Measurements from ENCODE around the gene FTCD. TPM values are rescaled to one million over a fixed set of nuclear protein-coding genes. Genes with fewer than 3 reads are reported as not detected.

Gene FTCD
- total RNA-seq, 1 donor = 0.36 TPM

DNA sequence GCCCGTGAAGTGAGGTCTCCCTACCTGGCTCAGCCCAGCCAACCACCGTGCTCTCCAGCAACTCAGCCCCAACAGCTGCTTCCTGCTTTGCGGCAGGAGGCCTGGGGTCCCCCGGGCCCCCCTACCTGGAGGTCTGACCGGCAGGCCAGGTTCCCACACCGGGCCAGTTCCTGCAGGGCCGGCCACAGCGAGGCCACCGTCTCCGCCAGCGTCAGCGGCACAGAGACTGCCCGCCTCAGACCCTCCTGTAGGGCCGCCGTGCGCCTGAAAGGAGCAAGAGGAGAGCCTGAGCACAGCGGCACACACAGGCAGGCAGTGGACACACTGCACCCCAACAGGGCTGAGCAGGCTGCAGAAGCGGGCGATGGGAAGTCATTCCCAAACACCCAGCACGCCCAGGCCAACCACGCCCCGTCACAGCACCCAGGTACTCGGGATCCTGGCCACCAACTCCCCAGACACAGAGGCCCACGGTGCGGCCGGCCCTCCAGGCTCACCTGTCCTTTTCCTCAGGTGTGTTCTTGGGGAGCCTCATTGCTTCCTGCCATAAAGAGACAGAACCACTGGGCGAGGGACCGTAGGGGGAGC, 16.9 kb downstream of the FTCD start:
- Histone ChIP-seq H3K27me3 (ENCODE audit: insufficient read depth, low read length) (peaks cover 9% of the 10 kb centered on the region), H3K27ac (ENCODE audit: low read depth, low read length) (no peak overlapping the region), H3K4me2 (ENCODE audit: insufficient read depth, low read length) (no peak overlapping the region), H3K36me3 (ENCODE audit: insufficient read depth, low read length) (no peaks in the 10 kb centered on the region), H3K4me1 (ENCODE audit: insufficient read depth, low read length) (no peaks in the 10 kb centered on the region), H3K79me2 (ENCODE audit: insufficient read depth, low read length) (no peaks in the 10 kb centered on the region), H3K9me3 (ENCODE audit: low read depth, low read length) (no peaks in the 10 kb centered on the region), H4K20me1 (ENCODE audit: insufficient read depth, low read length) (no peaks in the 10 kb centered on the region), H3K4me3 (ENCODE audit: insufficient read depth, low read length) (no peak overlapping the region), H2AFZ (ENCODE audit: low read length) (no peak overlapping the region)
- peak; percentile 84 for DNase-seq (ENCODE audit: insufficient read length, low spot score, missing footprints)
- TF ChIP-seq, protein P1, sequence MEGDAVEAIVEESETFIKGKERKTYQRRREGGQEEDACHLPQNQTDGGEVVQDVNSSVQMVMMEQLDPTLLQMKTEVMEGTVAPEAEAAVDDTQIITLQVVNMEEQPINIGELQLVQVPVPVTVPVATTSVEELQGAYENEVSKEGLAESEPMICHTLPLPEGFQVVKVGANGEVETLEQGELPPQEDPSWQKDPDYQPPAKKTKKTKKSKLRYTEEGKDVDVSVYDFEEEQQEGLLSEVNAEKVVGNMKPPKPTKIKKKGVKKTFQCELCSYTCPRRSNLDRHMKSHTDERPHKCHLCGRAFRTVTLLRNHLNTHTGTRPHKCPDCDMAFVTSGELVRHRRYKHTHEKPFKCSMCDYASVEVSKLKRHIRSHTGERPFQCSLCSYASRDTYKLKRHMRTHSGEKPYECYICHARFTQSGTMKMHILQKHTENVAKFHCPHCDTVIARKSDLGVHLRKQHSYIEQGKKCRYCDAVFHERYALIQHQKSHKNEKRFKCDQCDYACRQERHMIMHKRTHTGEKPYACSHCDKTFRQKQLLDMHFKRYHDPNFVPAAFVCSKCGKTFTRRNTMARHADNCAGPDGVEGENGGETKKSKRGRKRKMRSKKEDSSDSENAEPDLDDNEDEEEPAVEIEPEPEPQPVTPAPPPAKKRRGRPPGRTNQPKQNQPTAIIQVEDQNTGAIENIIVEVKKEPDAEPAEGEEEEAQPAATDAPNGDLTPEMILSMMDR (IDR thresholded peaks at IDR 0.05; ENCODE audit: extremely low read depth, low read depth, low read length) = no peak

DNA sequence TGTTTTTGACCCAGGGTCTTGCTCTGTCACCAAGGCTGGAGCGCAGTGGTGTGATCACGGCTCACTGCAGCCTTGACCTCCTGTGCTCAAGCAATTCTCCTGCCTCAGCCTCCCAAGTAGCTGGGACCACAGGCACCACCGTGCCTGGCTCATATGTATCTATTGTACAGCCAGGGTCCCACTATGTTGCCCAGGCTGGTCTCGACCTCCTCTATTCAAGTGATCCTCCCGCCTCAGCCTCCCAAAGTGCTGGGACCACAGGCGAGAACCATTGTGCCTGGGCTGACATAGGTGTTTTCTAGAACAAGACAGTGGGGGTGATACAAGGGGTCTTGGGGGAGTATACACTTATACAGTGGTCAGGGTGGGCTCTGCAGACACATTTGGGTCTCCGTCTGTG, 17.5 kb downstream of the FTCD start:
- peaks cover 9% of the 10 kb centered on the region for H3K27me3 ChIP-seq (ENCODE audit: insufficient read depth, low read length)
- H4K20me1 ChIP-seq (ENCODE audit: insufficient read depth, low read length) = peaks cover 5% of the 10 kb centered on the region
- TF ChIP-seq, protein P1 (IDR thresholded peaks at IDR 0.05; ENCODE audit: extremely low read depth, low read depth, low read length) = no peak
- H3K36me3 ChIP-seq (ENCODE audit: insufficient read depth, low read length) = no peaks in the 10 kb centered on the region
- DNase-seq (ENCODE audit: insufficient read length, low spot score, missing footprints) = no peak
- H2AFZ ChIP-seq (ENCODE audit: low read length) = no peak overlapping the region
- no peaks in the 10 kb centered on the region for H3K4me1 ChIP-seq (ENCODE audit: insufficient read depth, low read length)
- H3K9me3 ChIP-seq (ENCODE audit: low read depth, low read length) = no peaks in the 10 kb centered on the region
- no peaks in the 10 kb centered on the region for H3K79me2 ChIP-seq (ENCODE audit: insufficient read depth, low read length)
- H3K4me2 ChIP-seq (ENCODE audit: insufficient read depth, low read length) = no peak overlapping the region
- no peak overlapping the region for H3K27ac ChIP-seq (ENCODE audit: low read depth, low read length)
- no peak overlapping the region for H3K4me3 ChIP-seq (ENCODE audit: insufficient read depth, low read length)

DNA sequence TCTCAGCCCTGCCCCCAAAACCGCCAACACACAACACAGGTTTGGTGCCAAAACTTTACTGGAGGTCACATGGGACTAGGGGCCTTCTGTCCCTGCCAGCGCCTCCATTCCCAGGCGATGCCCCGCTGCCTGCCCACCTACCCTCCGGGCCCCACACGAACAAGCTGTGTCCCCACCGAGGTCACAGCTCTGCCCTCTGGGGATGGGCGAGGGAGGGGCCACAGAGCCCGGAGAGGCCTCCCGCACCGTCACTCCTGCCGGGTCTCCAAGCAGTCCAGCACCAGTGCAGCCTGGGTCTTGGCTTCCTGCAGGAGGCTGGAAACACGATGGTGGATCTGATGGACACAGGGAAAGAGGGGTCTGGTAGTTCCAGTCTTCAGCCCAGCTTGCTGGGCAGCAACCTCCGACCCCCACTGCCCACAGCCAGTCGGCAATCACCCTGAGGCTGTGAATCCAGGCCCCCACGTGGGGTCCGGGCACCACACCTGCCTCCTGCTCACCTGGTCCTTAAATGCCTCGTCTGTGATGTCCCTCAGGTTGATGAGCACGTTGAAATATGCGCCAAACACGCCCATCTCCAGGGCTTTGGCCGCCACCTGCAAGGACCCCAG, 18.5 kb downstream of the FTCD start:
- DNase-seq (ENCODE audit: insufficient read length, low spot score, missing footprints) = no peak
- H3K27ac ChIP-seq (ENCODE audit: low read depth, low read length) = no peak overlapping the region
- peaks cover 7% of the 10 kb centered on the region for H4K20me1 ChIP-seq (ENCODE audit: insufficient read depth, low read length)
- no peak overlapping the region for H2AFZ ChIP-seq (ENCODE audit: low read length)
- no peaks in the 10 kb centered on the region for H3K9me3 ChIP-seq (ENCODE audit: low read depth, low read length)
- H3K4me2 ChIP-seq (ENCODE audit: insufficient read depth, low read length) = no peak overlapping the region
- H3K36me3 ChIP-seq (ENCODE audit: insufficient read depth, low read length) = peaks cover 5% of the 10 kb centered on the region
- TF ChIP-seq, protein P1 (IDR thresholded peaks at IDR 0.05; ENCODE audit: extremely low read depth, low read depth, low read length) = no peak
- H3K27me3 ChIP-seq (ENCODE audit: insufficient read depth, low read length) = peaks cover 9% of the 10 kb centered on the region
- H3K4me3 ChIP-seq (ENCODE audit: insufficient read depth, low read length) = no peak overlapping the region
- no peaks in the 10 kb centered on the region for H3K4me1 ChIP-seq (ENCODE audit: insufficient read depth, low read length)
- H3K79me2 ChIP-seq (ENCODE audit: insufficient read depth, low read length) = no peaks in the 10 kb centered on the region

DNA sequence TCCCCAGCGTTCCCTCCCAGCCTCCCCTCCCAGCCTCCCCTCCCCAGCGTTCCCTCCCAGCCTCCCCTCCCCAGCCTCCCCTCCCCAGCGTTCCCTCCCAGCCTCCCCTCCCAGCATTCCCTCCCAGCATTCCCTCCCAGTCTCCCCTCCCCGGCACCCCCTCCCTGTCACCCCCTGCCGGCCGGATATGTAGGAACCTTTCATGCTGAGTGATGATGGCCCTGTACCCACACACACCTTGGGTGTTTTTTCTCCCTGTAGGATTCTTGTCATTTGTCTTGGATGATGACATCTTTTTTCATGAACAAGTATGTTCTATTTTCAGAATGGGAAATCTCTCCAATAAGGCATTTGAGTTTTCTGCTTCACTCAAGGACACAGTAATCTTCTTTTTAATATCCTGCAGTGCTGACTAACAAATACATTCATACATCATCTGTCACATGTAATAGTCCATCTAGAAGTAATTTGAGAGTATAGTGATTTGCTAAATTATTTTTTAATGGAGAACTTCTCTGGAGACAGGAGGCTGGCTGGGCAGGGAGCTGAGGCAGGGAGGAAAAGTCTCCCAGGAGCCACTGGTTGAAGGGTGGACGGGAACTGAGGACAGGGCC, 19.5 kb downstream of the FTCD start:
- H3K27me3 ChIP-seq (ENCODE audit: insufficient read depth, low read length) = peaks cover 7% of the 10 kb centered on the region
- TF ChIP-seq, protein P1 (IDR thresholded peaks at IDR 0.05; ENCODE audit: extremely low read depth, low read depth, low read length) = peak; percentile 8
- peak; percentile 94 for DNase-seq (ENCODE audit: insufficient read length, low spot score, missing footprints)
- no peaks in the 10 kb centered on the region for H3K79me2 ChIP-seq (ENCODE audit: insufficient read depth, low read length)
- peaks cover 9% of the 10 kb centered on the region for H3K36me3 ChIP-seq (ENCODE audit: insufficient read depth, low read length)
- H3K27ac ChIP-seq (ENCODE audit: low read depth, low read length) = no peak overlapping the region
- no peak overlapping the region for H3K4me3 ChIP-seq (ENCODE audit: insufficient read depth, low read length)
- no peak overlapping the region for H3K4me2 ChIP-seq (ENCODE audit: insufficient read depth, low read length)
- no peak overlapping the region for H2AFZ ChIP-seq (ENCODE audit: low read length)
- peaks cover 12% of the 10 kb centered on the region for H4K20me1 ChIP-seq (ENCODE audit: insufficient read depth, low read length)
- H3K4me1 ChIP-seq (ENCODE audit: insufficient read depth, low read length) = no peaks in the 10 kb centered on the region
- H3K9me3 ChIP-seq (ENCODE audit: low read depth, low read length) = no peaks in the 10 kb centered on the region
